Activated naive CD8-positive, alpha-beta T cell treated with anti-CD3 and anti-CD28 coated beads for 36 hours (primary cell): ENCODE measurements around the gene SPECC1. TPM values are rescaled to one million over a fixed set of nuclear protein-coding genes. Genes with fewer than 3 reads are reported as not detected.
"Not testable (repeated sequence)": the region's sequence is repeated elsewhere in the genome, so short reads cannot be mapped to it uniquely, and the experiment has no call there.

Experiments
- DNase-seq: peaks from one replicate; pipeline ENCODE4 v3.0.0; 2021
- H3K27ac Mint-ChIP-seq: one replicate; pipeline ENCODE4 v1.8.0; 2022; ENCODE audit warnings: mild to moderate bottlenecking, moderate library complexity, mixed read lengths
- H3K27me3 Mint-ChIP-seq: one replicate; pipeline ENCODE4 v1.8.0; 2022; ENCODE audit warnings: mild to moderate bottlenecking, mixed read lengths
- H3K36me3 Mint-ChIP-seq: one replicate; pipeline ENCODE4 v1.8.0; 2021; ENCODE audit warnings: mild to moderate bottlenecking, mixed read lengths
- H3K4me1 Mint-ChIP-seq: one replicate; pipeline ENCODE4 v1.8.0; 2021; ENCODE audit warnings: mixed read lengths
- H3K4me3 Mint-ChIP-seq: one replicate; pipeline ENCODE4 v1.8.0; 2022; ENCODE audit warnings: mild to moderate bottlenecking, moderate library complexity, mixed read lengths
- H3K9me3 Mint-ChIP-seq: one replicate; pipeline ENCODE4 v1.8.0; 2022; ENCODE audit warnings: mixed read lengths
- total RNA-seq, 2 experiments: library from RNA; stranded (reverse); gene quantifications; one replicate each; pipeline ENCODE4 v1.2.3, GENCODE V29; 2021

SPECC1 gene
- total RNA-seq = 1 to 10 TPM; 6.6 to 7.3 TPM

- H3K27me3 Mint-ChIP-seq = peaks cover 75% of the 10 kb centered on the region
- H3K4me3 Mint-ChIP-seq = peak within 1 kb of the TSS; percentile 84
- peaks cover 7% of the 10 kb centered on the region for H3K4me1 Mint-ChIP-seq
- H3K9me3 Mint-ChIP-seq = no peaks in the 10 kb centered on the region
- no peak within 1 kb of the TSS for H3K27ac Mint-ChIP-seq
- H3K36me3 Mint-ChIP-seq = no peaks in the 10 kb centered on the region
- DNase-seq = peak; percentile 92
These were observed at the start of gene SPECC1 for GRCh38 chr17:20009302-20010098. TSS of gene SPECC1 (plus strand) at chr17:20009359. CDS start at chr17:20096652, 87,293 bp downstream.

- H3K4me1 Mint-ChIP-seq = peaks cover 27% of the 10 kb centered on the region
- H3K27ac Mint-ChIP-seq, H3K27me3 Mint-ChIP-seq: not testable (repeated sequence)
These were observed 46.2 kb upstream of the SPECC1 start for GRCh38 chr17:19962954-19963353.

GRCh38 chr17:19973156-19973555 lies 36.0 kb upstream of the SPECC1 start:
- peaks cover 34% of the 10 kb centered on the region for H3K4me1 Mint-ChIP-seq

More at GRCh38 chr17:19962954-19963353, 46.2 kb upstream of the SPECC1 start:
- peaks cover 21% of the 10 kb centered on the region for H3K36me3 Mint-ChIP-seq
- DNase-seq, H3K4me3 Mint-ChIP-seq, H3K9me3 Mint-ChIP-seq: not testable (repeated sequence)

GRCh38 chr17:19975601-19976000 lies 33.6 kb upstream of the SPECC1 start:
- peaks cover 29% of the 10 kb centered on the region for H3K4me1 Mint-ChIP-seq
- no peak for DNase-seq
- H3K36me3 Mint-ChIP-seq = peaks cover 53% of the 10 kb centered on the region
- peak overlapping the region; percentile 67 for H3K4me3 Mint-ChIP-seq
- H3K27me3 Mint-ChIP-seq = no peaks in the 10 kb centered on the region
- H3K27ac Mint-ChIP-seq = peak overlapping the region; percentile 58
- peaks cover 5% of the 10 kb centered on the region for H3K9me3 Mint-ChIP-seq

More at GRCh38 chr17:19973156-19973555, 36.0 kb upstream of the SPECC1 start:
- Mint-ChIP-seq H3K36me3 (peaks cover 66% of the 10 kb centered on the region), H3K9me3 (no peaks in the 10 kb centered on the region), H3K27ac (no peak overlapping the region), H3K4me3 (no peak overlapping the region), H3K27me3 (no peaks in the 10 kb centered on the region)
- DNase-seq = no peak

- Mint-ChIP-seq H3K27me3 (no peaks in the 10 kb centered on the region), H3K27ac (peak within 1 kb of the TSS; percentile 99), H3K36me3 (peaks cover 44% of the 10 kb centered on the region), H3K9me3 (peaks cover 5% of the 10 kb centered on the region), H3K4me3 (peak within 1 kb of the TSS; percentile 94), H3K4me1 (peaks cover 26% of the 10 kb centered on the region)
- peak; percentile 94 for DNase-seq
These were observed 31.6 kb upstream of the SPECC1 start, which contains the start of gene AKAP10 for GRCh38 chr17:19977293-19978208. TSS of gene AKAP10 (minus strand) at chr17:19977828. CDS start at chr17:19977679, 149 bp downstream.

GRCh38 chr17:19978209-19978802 lies 30.9 kb upstream of the SPECC1 start:
- peak overlapping the region; percentile 99 for H3K27ac Mint-ChIP-seq
- peaks cover 5% of the 10 kb centered on the region for H3K9me3 Mint-ChIP-seq
- H3K4me1 Mint-ChIP-seq = peaks cover 26% of the 10 kb centered on the region
- H3K4me3 Mint-ChIP-seq = peak overlapping the region; percentile 94
- no peaks in the 10 kb centered on the region for H3K27me3 Mint-ChIP-seq
- peaks cover 37% of the 10 kb centered on the region for H3K36me3 Mint-ChIP-seq
- DNase-seq = peak; percentile 45

- peaks cover 24% of the 10 kb centered on the region for H3K4me1 Mint-ChIP-seq
- H3K36me3 Mint-ChIP-seq = peaks cover 32% of the 10 kb centered on the region
- H3K9me3 Mint-ChIP-seq = peaks cover 5% of the 10 kb centered on the region
- no peak for DNase-seq
- H3K4me3 Mint-ChIP-seq = peak overlapping the region; percentile 94
- no peaks in the 10 kb centered on the region for H3K27me3 Mint-ChIP-seq
- H3K27ac Mint-ChIP-seq = peak overlapping the region; percentile 99
These were observed 30.4 kb upstream of the SPECC1 start for GRCh38 chr17:19978805-19979211.

GRCh38 chr17:19979917-19980770 lies 29.0 kb upstream of the SPECC1 start:
- DNase-seq = no peak
- Mint-ChIP-seq H3K4me3 (no peak overlapping the region), H3K9me3 (peaks cover 5% of the 10 kb centered on the region), H3K27me3 (no peaks in the 10 kb centered on the region), H3K36me3 (peaks cover 20% of the 10 kb centered on the region), H3K27ac (no peak overlapping the region), H3K4me1 (peaks cover 18% of the 10 kb centered on the region)

- H3K4me3 Mint-ChIP-seq = no peak overlapping the region
- no peaks in the 10 kb centered on the region for H3K9me3 Mint-ChIP-seq
- no peaks in the 10 kb centered on the region for H3K36me3 Mint-ChIP-seq
- H3K27ac Mint-ChIP-seq = no peak overlapping the region
- no peak for DNase-seq
- no peaks in the 10 kb centered on the region for H3K4me1 Mint-ChIP-seq
- H3K27me3 Mint-ChIP-seq = peaks cover 7% of the 10 kb centered on the region
These were observed 22.0 kb upstream of the SPECC1 start for GRCh38 chr17:19986941-19987861.

- Mint-ChIP-seq H3K27ac (no peak overlapping the region), H3K4me1 (no peaks in the 10 kb centered on the region), H3K36me3 (no peaks in the 10 kb centered on the region), H3K4me3 (no peak overlapping the region), H3K27me3 (peaks cover 10% of the 10 kb centered on the region), H3K9me3 (no peaks in the 10 kb centered on the region)
- DNase-seq = no peak
These were observed 21.3 kb upstream of the SPECC1 start for GRCh38 chr17:19987897-19988296.

GRCh38 chr17:19991252-19991885 lies 17.8 kb upstream of the SPECC1 start:
- H3K4me3 Mint-ChIP-seq = no peak overlapping the region
- no peak for DNase-seq
- no peak overlapping the region for H3K27ac Mint-ChIP-seq
- no peaks in the 10 kb centered on the region for H3K9me3 Mint-ChIP-seq
- no peaks in the 10 kb centered on the region for H3K36me3 Mint-ChIP-seq
- H3K27me3 Mint-ChIP-seq = peaks cover 14% of the 10 kb centered on the region
- no peaks in the 10 kb centered on the region for H3K4me1 Mint-ChIP-seq

GRCh38 chr17:19992803-19993713 lies 16.1 kb upstream of the SPECC1 start:
- H3K27ac Mint-ChIP-seq = no peak overlapping the region
- peaks cover 18% of the 10 kb centered on the region for H3K27me3 Mint-ChIP-seq
- H3K4me3 Mint-ChIP-seq = peak overlapping the region; percentile 45

More at GRCh38 chr17:19992803-19993713, 16.1 kb upstream of the SPECC1 start:
- Mint-ChIP-seq H3K4me1 (no peaks in the 10 kb centered on the region), H3K9me3 (no peaks in the 10 kb centered on the region), H3K36me3 (no peaks in the 10 kb centered on the region)
- peak; percentile 72 for DNase-seq
